Urinary bladder (tissue), 4 donors: ENCODE results near the gene OTOP3. TPM values are rescaled to one million over a fixed set of nuclear protein-coding genes. Genes with fewer than 3 reads are reported as not detected.

ENCODE experiments used
- DNase-seq: peaks from one replicate; pipeline ENCODE4 v3.0.0-alpha.2; 2015; ENCODE audit errors: extremely low spot score
- H3K27ac ChIP-seq: one replicate; pipeline ENCODE4 v1.5.1; 2013; ENCODE audit warnings: low read depth, mild to moderate bottlenecking, moderate library complexity
- H3K36me3 ChIP-seq: one replicate; pipeline ENCODE4 v1.6.1; 2013; ENCODE audit warnings: mild to moderate bottlenecking, moderate library complexity; ENCODE audit not compliant: insufficient read depth
- H3K4me1 ChIP-seq: one replicate; pipeline ENCODE4 v1.6.1; 2013; ENCODE audit warnings: mild to moderate bottlenecking, moderate library complexity; ENCODE audit not compliant: insufficient read depth
- H3K4me3 ChIP-seq: one replicate; pipeline ENCODE4 v1.5.1; 2013; ENCODE audit warnings: low read depth, low read length
- WGBS: extraction: QIAGEN DNeasy Blood & Tissue Kit; methylation state at CpG from one replicate; pipeline ENCODE4 v1.1.7; 2013; 5-methylcytosine and 5-hydroxymethylcytosine counted together
- polyA plus RNA-seq: library from polyadenylated mRNA; stranded (reverse); fragments of 200-250 nt; gene quantifications from one replicate; pipeline ENCODE4 v1.2.3, GENCODE V29; 2013
- total RNA-seq: library from RNA; depleted of rRNA; stranded (reverse); fragments of >200 nt; gene quantifications from one replicate; pipeline ENCODE4 v1.2.3, GENCODE V29; 2014
- donor health status: healthy with polysubstance abuse.
- donor health status: healthy.

The OTOP3 gene
- total and polyA plus RNA-seq, 2 donors, result not detected

GRCh38 chr17:74954115-74954514, 18.4 kb downstream of the OTOP3 start:
- H3K4me3 ChIP-seq, result no peak overlapping the region
- DNase-seq, result no peak
- 86% methylated on average over 15 of the region's 15 CpGs for WGBS

GRCh38 chr17:74954665-74955421, 19.1 kb downstream of the OTOP3 start:
- WGBS, result 63% methylated on average over 13 of the region's 13 CpGs
- DNase-seq, result no peak

More at GRCh38 chr17:74954115-74954514, 18.4 kb downstream of the OTOP3 start:
- H3K4me1 ChIP-seq, result no peaks in the 10 kb centered on the region
- H3K36me3 ChIP-seq, result no peaks in the 10 kb centered on the region
- H3K27ac ChIP-seq, result no peak overlapping the region

GRCh38 chr17:74956093-74956492, 20.4 kb downstream of the OTOP3 start:
- no peak overlapping the region for H3K27ac ChIP-seq
- 75% methylated on average over 4 of the region's 4 CpGs for WGBS
- H3K4me3 ChIP-seq, result no peak overlapping the region
- H3K4me1 ChIP-seq, result no peaks in the 10 kb centered on the region
- H3K36me3 ChIP-seq, result no peaks in the 10 kb centered on the region
- no peak for DNase-seq

More at GRCh38 chr17:74954665-74955421, 19.1 kb downstream of the OTOP3 start:
- H3K4me3 ChIP-seq, result no peak overlapping the region
- no peak overlapping the region for H3K27ac ChIP-seq
- no peaks in the 10 kb centered on the region for H3K36me3 ChIP-seq
- H3K4me1 ChIP-seq, result no peaks in the 10 kb centered on the region

GRCh38 chr17:74957935-74958740, 22.4 kb downstream of the OTOP3 start:
- H3K4me3 ChIP-seq, result no peak overlapping the region
- WGBS, result 41% methylated on average over 33 of the region's 33 CpGs
- no peak overlapping the region for H3K27ac ChIP-seq
- H3K4me1 ChIP-seq, result no peaks in the 10 kb centered on the region
- DNase-seq, result no peak
- no peaks in the 10 kb centered on the region for H3K36me3 ChIP-seq

- no peak for DNase-seq
- H3K4me1 ChIP-seq, result no peaks in the 10 kb centered on the region
- H3K27ac ChIP-seq, result no peak overlapping the region
- no peak overlapping the region for H3K4me3 ChIP-seq
- 68% methylated on average over 14 of the region's 14 CpGs for WGBS
- H3K36me3 ChIP-seq, result no peaks in the 10 kb centered on the region
Measured at GRCh38 chr17:74959826-74960515, 24.3 kb downstream of the OTOP3 start.

- H3K27ac ChIP-seq, result no peak overlapping the region
- 37% methylated on average over 19 of the region's 19 CpGs for WGBS
- no peak for DNase-seq
- no peaks in the 10 kb centered on the region for H3K36me3 ChIP-seq
- H3K4me3 ChIP-seq, result no peak overlapping the region
- no peaks in the 10 kb centered on the region for H3K4me1 ChIP-seq
Measured at GRCh38 chr17:74960570-74961342, 25.1 kb downstream of the OTOP3 start.

GRCh38 chr17:74961657-74962350, 26.1 kb downstream of the OTOP3 start:
- no peak overlapping the region for H3K27ac ChIP-seq
- H3K36me3 ChIP-seq, result no peaks in the 10 kb centered on the region
- H3K4me1 ChIP-seq, result no peaks in the 10 kb centered on the region
- DNase-seq, result peak; percentile 60
- WGBS, result 45% methylated on average over 23 of the region's 23 CpGs
- no peak overlapping the region for H3K4me3 ChIP-seq

- no peak for DNase-seq
- H3K27ac ChIP-seq, result no peak overlapping the region
- no peaks in the 10 kb centered on the region for H3K4me1 ChIP-seq
- no peak overlapping the region for H3K4me3 ChIP-seq
- no peaks in the 10 kb centered on the region for H3K36me3 ChIP-seq
- whole genome bisulfite sequencing, result 86% methylated on average over 18 of the region's 18 CpGs
Measured at GRCh38 chr17:74962622-74963394, 27.1 kb downstream of the OTOP3 start.

- no peak overlapping the region for H3K27ac ChIP-seq
- WGBS, result 63% methylated on average over 12 of the region's 12 CpGs
- no peak for DNase-seq
- H3K4me3 ChIP-seq, result no peak overlapping the region
- H3K36me3 ChIP-seq, result no peaks in the 10 kb centered on the region
- H3K4me1 ChIP-seq, result no peaks in the 10 kb centered on the region
Measured at GRCh38 chr17:74963656-74964055, 28.0 kb downstream of the OTOP3 start.

GRCh38 chr17:74964246-74964761, 28.6 kb downstream of the OTOP3 start:
- Histone ChIP-seq H3K27ac (no peak overlapping the region), H3K4me3 (no peak overlapping the region), H3K36me3 (no peaks in the 10 kb centered on the region), H3K4me1 (no peaks in the 10 kb centered on the region)
- WGBS, result 88% methylated on average over 12 of the region's 12 CpGs
- DNase-seq, result no peak

- no peak for DNase-seq
- H3K36me3 ChIP-seq, result no peaks in the 10 kb centered on the region
- 77% methylated on average over 14 of the region's 14 CpGs for WGBS
- H3K4me3 ChIP-seq, result no peak overlapping the region
- H3K27ac ChIP-seq, result no peak overlapping the region
- H3K4me1 ChIP-seq, result no peaks in the 10 kb centered on the region
Measured at GRCh38 chr17:74964988-74965622, 29.4 kb downstream of the OTOP3 start.
